ENCODE results near the gene RBM45. TPM values are rescaled to one million over a fixed set of nuclear protein-coding genes. Genes with fewer than 3 reads are reported as not detected.

RBM45 gene
- 10 to 100 TPM; 18.0 to 25.3 (median 22.5) TPM for total RNA-seq

GRCh38 chr2:178112202-178113152, at the start of gene RBM45:
Gene RBM45 (plus strand): TSS chr2:178112437. CDS start chr2:178112547, 110 bp downstream.
- Histone ChIP-seq H3K27ac (peak within 1 kb of the TSS in 2 of 3 donors; percentile 48 to 71), H3K4me1 (peaks cover 6 to 14% of the 10 kb centered on the region in 2 donors), H3K27me3 (no peaks in the 10 kb centered on the region), H3K9me3 (no peaks in the 10 kb centered on the region), H3K4me3 (replicated peaks in 1 of 3) (peak within 1 kb of the TSS; percentile 45 to 87 (median 78)), H3K36me3 (no peaks in the 10 kb centered on the region)
- WGBS, 2 donors, result 0 to 1% methylated on average over 18 of the region's 60 CpGs
- peak; percentile 90 to 98 (median 94) for TF ChIP-seq CTCF (IDR thresholded peaks at IDR 0.05)
- peak in 1 of 2 donors; percentile 78 for TF ChIP-seq POLR2A (IDR thresholded peaks at IDR 0.05)
- peak; percentile 91 to 93 for DNase-seq
- intact Hi-C loops (cut with DNase I), result no loop called here

- Histone ChIP-seq H3K36me3 (no peaks in the 10 kb centered on the region), H3K9me3 (no peaks in the 10 kb centered on the region), H3K4me1 (peaks cover 12 to 33% of the 10 kb centered on the region in 2 donors), H3K27ac (peak overlapping the region; percentile 36 to 87 (median 76)), H3K27me3 (no peaks in the 10 kb centered on the region), H3K4me3 (replicated peaks in 1 of 3) (no peak overlapping the region)
- no peak for DNase-seq
- TF ChIP-seq CTCF (IDR thresholded peaks at IDR 0.05), result no peak
- TF ChIP-seq POLR2A (IDR thresholded peaks at IDR 0.05), result no peak
- 92% methylated on average over 2 to 3 of the region's 3 CpGs for WGBS, 2 donors
- intact Hi-C loops (cut with DNase I), result no loop called here
Observed at GRCh38 chr2:178066324-178066723, 45.9 kb upstream of the RBM45 start.

- Histone ChIP-seq H3K27me3 (no peaks in the 10 kb centered on the region), H3K9me3 (no peaks in the 10 kb centered on the region), H3K36me3 (no peaks in the 10 kb centered on the region), H3K4me1 (peaks cover 12 to 37% of the 10 kb centered on the region in 2 donors), H3K27ac (peak overlapping the region; percentile 36 to 87 (median 76)), H3K4me3 (replicated peaks in 1 of 3) (no peak overlapping the region)
- WGBS, 2 donors, result 94% methylated on average over 1 of the region's 1 CpG
- TF ChIP-seq POLR2A (IDR thresholded peaks at IDR 0.05) (no peak), CTCF (IDR thresholded peaks at IDR 0.05) (no peak)
- no peak for DNase-seq
- intact Hi-C loops (cut with DNase I), result no loop called here
Observed at GRCh38 chr2:178066890-178067669, 45.2 kb upstream of the RBM45 start.

- 88 to 98% methylated on average over 1 of the region's 1 CpG for WGBS, 2 donors
- intact Hi-C loops (cut with DNase I), result no loop called here
- H3K4me1 ChIP-seq, result peaks cover 18 to 41% of the 10 kb centered on the region in 2 donors
- H3K36me3 ChIP-seq, result no peaks in the 10 kb centered on the region
- H3K4me3 ChIP-seq (replicated peaks in 1 of 3), result no peak overlapping the region
- H3K27ac ChIP-seq, result no peak overlapping the region
- TF ChIP-seq CTCF (IDR thresholded peaks at IDR 0.05) (no peak), POLR2A (IDR thresholded peaks at IDR 0.05) (no peak)
- DNase-seq, result no peak
- H3K27me3 ChIP-seq, result no peaks in the 10 kb centered on the region
- no peaks in the 10 kb centered on the region for H3K9me3 ChIP-seq
Observed at GRCh38 chr2:178068823-178069454, 43.3 kb upstream of the RBM45 start.

Measured in thyroid gland (tissue), 4 donors.